ENCODE data around the gene APOO.

APOO gene

DNA sequence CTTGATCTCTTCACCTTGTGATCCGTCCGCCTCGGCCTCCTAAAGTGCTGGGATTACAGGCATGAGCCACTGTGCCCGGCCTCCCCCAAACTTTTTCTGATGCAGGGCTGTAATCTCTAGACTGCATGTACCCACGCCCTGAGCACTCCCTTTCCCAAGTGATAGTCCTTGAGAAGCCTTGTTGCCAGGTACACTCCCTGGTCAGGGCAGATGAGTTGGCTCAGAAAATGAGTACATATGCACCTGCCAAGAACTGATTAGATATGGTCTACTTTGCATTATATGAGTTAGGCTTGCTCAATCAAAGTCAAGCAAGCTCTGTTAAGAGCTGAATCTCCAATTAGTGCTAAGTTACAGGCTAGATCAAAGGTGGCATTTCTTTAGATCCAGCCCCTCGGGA lies 20.3 kb downstream of the APOO start:
- Histone ChIP-seq H3K18ac (ENCODE audit: low read length) (no peak overlapping the region), H2BK15ac (ENCODE audit: low read length) (no peak overlapping the region), H3K27ac (replicated peaks; ENCODE audit: low read length) (no peak overlapping the region), H2BK12ac (ENCODE audit: low read length) (no peak overlapping the region), H3K79me1 (ENCODE audit: low read depth, low read length) (no peaks in the 10 kb centered on the region), H3K4me3 (ENCODE audit: low read length in 2 of 2) (no peak overlapping the region), H2BK120ac (ENCODE audit: low read depth, low read length) (no peak overlapping the region), H4K8ac (ENCODE audit: low read depth, low read length) (no peak overlapping the region), H3K4ac (ENCODE audit: low read length) (no peak overlapping the region), H3K4me2 (ENCODE audit: insufficient read depth, low read length, poor library complexity, severe bottlenecking) (no peak overlapping the region), H3K4me1 (ENCODE audit: control insufficient read depth in 2 of 2, insufficient read depth in 1 of 2, low read depth in 1 of 2, low read length in 2 of 2) (no peaks in the 10 kb centered on the region), H4K91ac (ENCODE audit: low read depth, low read length, poor library complexity) (no peak overlapping the region), H2BK5ac (ENCODE audit: low read length) (no peak overlapping the region), H3K36me3 (replicated peaks in 1 of 2; ENCODE audit: control insufficient read depth in 2 of 2, insufficient read depth in 2 of 2, low read length in 2 of 2) (no peaks in the 10 kb centered on the region), H3K9me3 (replicated peaks in 1 of 2; ENCODE audit: control insufficient read depth in 2 of 2, insufficient read depth in 1 of 2, low read depth in 1 of 2, low read length in 2 of 2) (no peaks in the 10 kb centered on the region), H3K9ac (ENCODE audit: low read depth, low read length, poor library complexity) (no peak overlapping the region), H2AFZ (ENCODE audit: low read length) (no peak overlapping the region), H2AK5ac (ENCODE audit: low read depth, low read length) (no peak overlapping the region), H3K14ac (ENCODE audit: low read length) (no peak overlapping the region), H3K23ac (ENCODE audit: low read depth, low read length, poor library complexity) (no peak overlapping the region), H3K27me3 (ENCODE audit: control insufficient read depth in 3 of 3, insufficient read depth in 3 of 3, low read depth in 1 of 3, low read length in 3 of 3) (no peaks in the 10 kb centered on the region)
- DNase-seq (ENCODE audit: low spot score), result no peak
- WGBS, 2 donors (ENCODE audit: extremely low coverage in 2 of 2, insufficient read length in 2 of 2, insufficient replicate concordance in 1 of 2), result no CpG with 5 or more reads among the region's 6 CpGs

DNA sequence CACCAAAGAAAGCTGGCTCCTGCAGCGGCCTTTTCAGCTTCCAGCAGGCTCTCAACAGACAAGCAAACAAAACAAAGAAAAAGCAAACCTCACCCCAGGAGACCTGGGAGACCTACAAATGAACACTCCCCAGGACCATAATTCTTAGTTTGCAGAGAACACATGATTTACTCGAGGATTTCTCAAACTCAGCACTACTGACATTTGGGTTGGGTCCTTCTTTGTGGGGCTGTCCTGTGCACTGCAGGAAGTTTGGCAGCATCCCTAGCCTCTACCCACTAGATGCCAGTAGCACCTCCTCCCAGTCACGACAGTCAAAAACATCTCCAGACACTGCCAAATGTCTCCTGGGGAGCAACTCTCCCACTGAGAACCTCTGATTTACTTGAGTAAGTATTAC lies 21.9 kb downstream of the APOO start:
- H2BK12ac ChIP-seq (ENCODE audit: low read length), result no peak overlapping the region
- H3K79me1 ChIP-seq (ENCODE audit: low read depth, low read length), result no peaks in the 10 kb centered on the region
- no peak overlapping the region for H3K9ac ChIP-seq (ENCODE audit: low read depth, low read length, poor library complexity)
- H4K8ac ChIP-seq (ENCODE audit: low read depth, low read length), result no peak overlapping the region
- no peaks in the 10 kb centered on the region for H3K9me3 ChIP-seq (replicated peaks in 1 of 2; ENCODE audit: control insufficient read depth in 2 of 2, insufficient read depth in 1 of 2, low read depth in 1 of 2, low read length in 2 of 2)
- no peak overlapping the region for H4K91ac ChIP-seq (ENCODE audit: low read depth, low read length, poor library complexity)
- no peak overlapping the region for H3K4ac ChIP-seq (ENCODE audit: low read length)
- H3K23ac ChIP-seq (ENCODE audit: low read depth, low read length, poor library complexity), result no peak overlapping the region
- no CpG with 5 or more reads among the region's 3 CpGs for WGBS, 2 donors (ENCODE audit: extremely low coverage in 2 of 2, insufficient read length in 2 of 2, insufficient replicate concordance in 1 of 2)
- no peak overlapping the region for H3K14ac ChIP-seq (ENCODE audit: low read length)
- no peaks in the 10 kb centered on the region for H3K4me1 ChIP-seq (ENCODE audit: control insufficient read depth in 2 of 2, insufficient read depth in 1 of 2, low read depth in 1 of 2, low read length in 2 of 2)
- H2AFZ ChIP-seq (ENCODE audit: low read length), result no peak overlapping the region
- H2BK5ac ChIP-seq (ENCODE audit: low read length), result no peak overlapping the region
- DNase-seq (ENCODE audit: low spot score), result no peak
- H3K27me3 ChIP-seq (ENCODE audit: control insufficient read depth in 3 of 3, insufficient read depth in 3 of 3, low read depth in 1 of 3, low read length in 3 of 3), result no peaks in the 10 kb centered on the region
- no peak overlapping the region for H3K4me2 ChIP-seq (ENCODE audit: insufficient read depth, low read length, poor library complexity, severe bottlenecking)
- no peak overlapping the region for H2BK15ac ChIP-seq (ENCODE audit: low read length)
- no peak overlapping the region for H2AK5ac ChIP-seq (ENCODE audit: low read depth, low read length)
- H3K18ac ChIP-seq (ENCODE audit: low read length), result no peak overlapping the region
- H2BK120ac ChIP-seq (ENCODE audit: low read depth, low read length), result no peak overlapping the region
- H3K4me3 ChIP-seq (ENCODE audit: low read length in 2 of 2), result no peak overlapping the region
- H3K36me3 ChIP-seq (replicated peaks in 1 of 2; ENCODE audit: control insufficient read depth in 2 of 2, insufficient read depth in 2 of 2, low read length in 2 of 2), result no peaks in the 10 kb centered on the region
- no peak overlapping the region for H3K27ac ChIP-seq (replicated peaks; ENCODE audit: low read length)

DNA sequence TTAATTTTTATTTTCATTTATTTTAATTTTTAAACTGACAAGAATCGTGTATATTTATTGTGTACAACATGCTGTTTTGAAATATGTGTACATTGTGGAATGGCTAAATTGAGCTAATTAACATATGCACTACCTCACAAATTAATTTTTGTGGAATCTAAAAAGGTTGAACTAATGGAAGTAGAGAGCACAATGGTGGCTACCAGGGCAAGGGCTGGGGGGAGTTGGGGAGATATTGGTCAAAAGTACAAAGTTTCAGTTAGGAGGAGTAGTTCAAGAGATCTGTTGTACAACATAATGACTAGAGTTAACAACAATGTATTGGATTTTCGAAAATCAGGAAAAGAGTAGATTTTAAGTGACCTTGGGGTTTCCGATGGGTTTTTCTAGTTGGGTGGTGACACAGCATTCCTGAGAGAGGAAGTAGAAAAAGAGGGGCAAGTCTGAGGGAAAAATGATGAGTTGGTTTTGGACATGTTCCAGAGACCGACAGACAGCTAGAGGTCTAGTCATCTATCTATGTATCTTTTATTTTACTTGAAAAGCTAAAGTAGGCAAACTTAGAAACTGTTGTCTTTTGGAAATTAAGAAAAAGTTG lies 23.2 kb downstream of the APOO start:
- Histone ChIP-seq H2AFZ (ENCODE audit: low read length) (no peak overlapping the region), H3K9ac (ENCODE audit: low read depth, low read length, poor library complexity) (no peak overlapping the region), H3K27ac (replicated peaks; ENCODE audit: low read length) (no peak overlapping the region), H3K4me2 (ENCODE audit: insufficient read depth, low read length, poor library complexity, severe bottlenecking) (no peak overlapping the region), H2BK5ac (ENCODE audit: low read length) (no peak overlapping the region), H3K27me3 (ENCODE audit: control insufficient read depth in 3 of 3, insufficient read depth in 3 of 3, low read depth in 1 of 3, low read length in 3 of 3) (no peaks in the 10 kb centered on the region), H3K9me3 (replicated peaks in 1 of 2; ENCODE audit: control insufficient read depth in 2 of 2, insufficient read depth in 1 of 2, low read depth in 1 of 2, low read length in 2 of 2) (no peaks in the 10 kb centered on the region), H3K14ac (ENCODE audit: low read length) (no peak overlapping the region), H2BK15ac (ENCODE audit: low read length) (no peak overlapping the region), H3K18ac (ENCODE audit: low read length) (no peak overlapping the region), H2AK5ac (ENCODE audit: low read depth, low read length) (no peak overlapping the region), H4K91ac (ENCODE audit: low read depth, low read length, poor library complexity) (no peak overlapping the region), H3K79me1 (ENCODE audit: low read depth, low read length) (no peaks in the 10 kb centered on the region), H3K4me1 (ENCODE audit: control insufficient read depth in 2 of 2, insufficient read depth in 1 of 2, low read depth in 1 of 2, low read length in 2 of 2) (no peaks in the 10 kb centered on the region), H3K36me3 (replicated peaks in 1 of 2; ENCODE audit: control insufficient read depth in 2 of 2, insufficient read depth in 2 of 2, low read length in 2 of 2) (no peaks in the 10 kb centered on the region), H2BK120ac (ENCODE audit: low read depth, low read length) (no peak overlapping the region), H2BK12ac (ENCODE audit: low read length) (no peak overlapping the region), H3K4ac (ENCODE audit: low read length) (no peak overlapping the region), H3K4me3 (ENCODE audit: low read length in 2 of 2) (no peak overlapping the region), H3K23ac (ENCODE audit: low read depth, low read length, poor library complexity) (no peak overlapping the region), H4K8ac (ENCODE audit: low read depth, low read length) (no peak overlapping the region)
- WGBS, 2 donors (ENCODE audit: extremely low coverage in 2 of 2, insufficient read length in 2 of 2, insufficient replicate concordance in 1 of 2), result no CpG with 5 or more reads among the region's 4 CpGs
- DNase-seq (ENCODE audit: low spot score), result no peak

DNA sequence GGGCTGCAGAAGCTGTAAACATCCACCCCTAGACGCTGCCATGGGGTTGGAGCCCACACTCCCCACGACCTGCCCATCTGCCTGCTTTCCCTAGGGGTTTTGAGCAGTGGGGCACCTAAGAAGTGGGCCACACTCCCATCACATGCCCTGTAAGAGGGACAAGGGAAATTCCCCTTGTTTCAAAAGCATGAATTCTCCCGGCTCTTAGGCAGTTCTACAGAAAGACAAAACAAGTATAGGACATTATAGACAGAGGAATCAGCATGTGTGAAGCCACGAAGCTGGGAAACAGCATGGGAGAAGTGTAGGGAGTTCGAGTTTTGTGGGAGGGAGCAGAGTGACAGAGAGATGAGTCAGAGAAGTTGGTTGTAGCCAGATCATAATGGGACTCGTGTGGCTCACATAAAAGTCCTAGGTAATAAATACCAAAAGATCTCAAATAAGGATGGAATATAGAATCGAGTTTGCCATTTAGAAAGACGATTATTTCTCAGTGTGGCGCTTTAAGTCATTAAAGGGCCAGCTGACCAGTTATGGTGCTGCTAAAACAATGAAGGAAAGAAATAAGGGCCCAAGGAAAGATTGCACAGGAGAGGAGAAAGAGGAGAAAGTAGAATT lies 23.9 kb downstream of the APOO start:
- Histone ChIP-seq H3K79me1 (ENCODE audit: low read depth, low read length) (no peaks in the 10 kb centered on the region), H3K9ac (ENCODE audit: low read depth, low read length, poor library complexity) (no peak overlapping the region), H4K8ac (ENCODE audit: low read depth, low read length) (no peak overlapping the region), H3K4me3 (ENCODE audit: low read length in 2 of 2) (no peak overlapping the region), H3K23ac (ENCODE audit: low read depth, low read length, poor library complexity) (no peak overlapping the region), H2BK120ac (ENCODE audit: low read depth, low read length) (no peak overlapping the region), H3K36me3 (replicated peaks in 1 of 2; ENCODE audit: control insufficient read depth in 2 of 2, insufficient read depth in 2 of 2, low read length in 2 of 2) (no peaks in the 10 kb centered on the region), H3K9me3 (replicated peaks in 1 of 2; ENCODE audit: control insufficient read depth in 2 of 2, insufficient read depth in 1 of 2, low read depth in 1 of 2, low read length in 2 of 2) (no peaks in the 10 kb centered on the region), H2AK5ac (ENCODE audit: low read depth, low read length) (no peak overlapping the region), H2BK5ac (ENCODE audit: low read length) (no peak overlapping the region), H3K18ac (ENCODE audit: low read length) (no peak overlapping the region), H2BK15ac (ENCODE audit: low read length) (no peak overlapping the region), H3K14ac (ENCODE audit: low read length) (no peak overlapping the region), H2BK12ac (ENCODE audit: low read length) (no peak overlapping the region), H3K27ac (replicated peaks; ENCODE audit: low read length) (no peak overlapping the region), H3K4ac (ENCODE audit: low read length) (no peak overlapping the region), H4K91ac (ENCODE audit: low read depth, low read length, poor library complexity) (no peak overlapping the region), H3K4me2 (ENCODE audit: insufficient read depth, low read length, poor library complexity, severe bottlenecking) (no peak overlapping the region), H3K4me1 (ENCODE audit: control insufficient read depth in 2 of 2, insufficient read depth in 1 of 2, low read depth in 1 of 2, low read length in 2 of 2) (no peaks in the 10 kb centered on the region), H3K27me3 (ENCODE audit: control insufficient read depth in 3 of 3, insufficient read depth in 3 of 3, low read depth in 1 of 3, low read length in 3 of 3) (no peaks in the 10 kb centered on the region), H2AFZ (ENCODE audit: low read length) (no peak overlapping the region)
- WGBS, 2 donors (ENCODE audit: extremely low coverage in 2 of 2, insufficient read length in 2 of 2, insufficient replicate concordance in 1 of 2), result no CpG with 5 or more reads among the region's 9 CpGs
- DNase-seq (ENCODE audit: low spot score), result no peak
